HepG2 (cell line): ENCODE results near the gene FAM170B.

ENCODE experiments used
- EP300 ChIP-seq, 3 experiments: sonication (generic) in 1 of 3; formaldehyde crosslinking in 1 of 3; IDR thresholded peaks; 2 replicates each; pipeline versions ENCODE4 v1.5.1 to v1.6.1; 2011 to 2020; ENCODE audit warnings: low read depth in 2 of 3, low read length in 2 of 3, borderline replicate concordance in 1 of 3, improper control_type of control experiment in 1 of 3, mild to moderate bottlenecking in 1 of 3, missing genetic modification reagents in 1 of 3, moderate library complexity in 1 of 3
- HOXA3 ChIP-seq: sonication (generic); formaldehyde crosslinking; IDR thresholded peaks from 2 replicates; pipeline ENCODE4 v1.5.0; 2020; ENCODE audit warnings: missing genetic modification reagents
- ZKSCAN8 ChIP-seq: IDR thresholded peaks from 2 replicates; pipeline ENCODE4 v1.6.1; 2016; ENCODE audit warnings: borderline replicate concordance, missing genetic modification reagents, missing compliant biosample characterization
- ZNF367 ChIP-seq: sonication (generic); formaldehyde crosslinking; IDR thresholded peaks from 2 replicates; pipeline ENCODE4 v1.4.0; 2020; ENCODE audit warnings: missing genetic modification reagents, borderline replicate concordance
- ZNF652 ChIP-seq: IDR thresholded peaks from 2 replicates; pipeline ENCODE4 v1.6.1; 2016; ENCODE audit warnings: low read depth, borderline replicate concordance

- no peak for TF ChIP-seq ZKSCAN8
- TF ChIP-seq HOXA3 (CRISPR knock-in tag) = no peak
- TF ChIP-seq ZNF652 (CRISPR knock-in tag) = no peak
- no peak for TF ChIP-seq ZNF367 (CRISPR knock-in tag)
- TF ChIP-seq EP300 (IDR thresholded peaks at IDR 0.05; ENCODE audit: low read depth in 2 of 2, low read length in 2 of 2) = no peak
- no peak for TF ChIP-seq EP300 (CRISPR knock-in tag; IDR thresholded peaks at IDR 0.05; ENCODE audit: borderline replicate concordance)
These were observed 27.4 kb downstream of the FAM170B start for GRCh38 chr10:49106451-49106850.
